NCI-H2196 (cell line): ENCODE data around the gene ADD1.

Source experiments
- DNase-seq: peaks from one replicate; lab custom pipeline; 2025; ENCODE audit not compliant: unreplicated experiment; lab: John Stamatoyannopoulos, UW

Gene ADD1

GRCh38 chr4:2843263-2843940, at the start of gene ADD1:
Gene ADD1 (plus strand): TSS chr4:2843844. CDS start chr4:2875916, 32,072 bp downstream.
- peak; percentile 82 for DNase-seq

DNA sequence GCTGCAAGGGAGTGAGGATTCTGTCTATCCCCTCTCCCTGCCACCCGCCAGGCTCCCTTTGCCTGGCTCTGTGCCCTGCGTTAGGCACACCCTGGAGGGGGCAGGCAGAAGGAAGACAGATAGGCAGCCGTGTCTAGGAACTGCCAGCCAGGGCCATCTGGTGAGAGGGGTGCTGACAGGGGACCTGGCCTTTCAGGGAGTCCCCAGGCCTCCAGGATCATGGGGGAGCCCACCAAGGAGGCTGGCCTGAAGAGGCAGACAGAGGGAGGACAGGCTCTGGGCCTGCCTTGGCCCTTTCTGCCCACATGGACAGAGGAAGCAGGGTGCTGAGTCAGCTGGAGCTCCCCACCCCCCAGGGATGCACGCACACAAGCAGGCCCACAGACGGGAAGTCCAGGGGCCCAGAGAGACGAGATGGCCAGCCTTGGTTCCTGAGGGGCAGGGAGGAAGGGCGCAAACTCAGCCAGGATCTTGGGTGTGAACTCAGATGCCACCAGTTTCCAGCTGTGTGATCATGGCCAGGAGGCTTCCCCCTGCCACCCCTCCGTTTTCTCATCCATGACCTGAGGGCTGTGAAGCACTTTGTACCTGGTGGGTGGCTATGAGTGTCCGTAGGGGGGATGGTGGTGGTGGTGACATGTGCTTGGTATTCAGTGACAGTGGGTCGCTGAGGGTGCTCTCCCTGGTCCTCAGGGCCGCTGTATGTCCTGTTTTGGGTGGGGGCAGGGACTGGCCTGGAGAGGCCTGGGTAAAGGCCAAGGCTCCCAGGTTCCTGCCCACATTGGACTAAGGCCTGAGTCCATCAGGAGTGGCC, 49.0 kb upstream of the ADD1 start:
- DNase-seq = peak; percentile 22

- no peak for DNase-seq
Observed at GRCh38 chr4:2795300-2795892, 48.2 kb upstream of the ADD1 start.

GRCh38 chr4:2795893-2796848, 47.5 kb upstream of the ADD1 start:
- peak; percentile 64 for DNase-seq

DNA sequence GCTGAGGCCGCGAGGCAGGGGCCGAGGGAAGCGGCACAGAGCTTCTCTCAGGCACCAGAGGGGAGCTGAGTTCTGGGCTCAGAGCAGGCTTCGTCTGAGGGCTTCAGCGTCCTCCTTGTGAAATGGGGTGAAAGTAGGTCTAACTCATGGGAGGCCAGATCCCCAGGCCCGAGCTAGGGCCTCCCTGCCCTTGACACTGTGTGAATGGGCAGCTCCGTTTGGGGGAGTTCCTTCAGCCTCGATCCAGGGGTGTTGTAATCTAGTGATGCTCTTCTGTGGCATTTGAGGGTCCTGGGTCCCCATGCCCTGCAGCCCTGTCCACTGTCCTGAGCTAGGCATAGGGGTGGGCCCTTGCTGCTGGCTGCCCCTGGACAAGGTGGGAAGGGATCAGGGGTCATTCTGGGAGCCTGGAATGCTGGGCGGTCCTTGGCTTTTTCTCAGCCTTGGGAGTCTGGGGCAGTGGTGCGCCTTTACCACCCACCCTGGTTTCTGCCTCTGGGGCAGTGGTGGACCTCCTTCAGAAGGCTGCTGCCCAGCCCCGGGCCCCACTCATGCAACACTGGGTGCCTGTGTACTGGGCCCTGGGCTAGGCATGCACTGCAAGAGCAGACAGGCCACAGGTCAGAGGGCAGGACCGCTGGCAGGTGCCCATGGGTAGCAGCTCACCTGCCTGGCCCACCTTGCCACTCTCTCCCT, 46.6 kb upstream of the ADD1 start:
- DNase-seq = no peak

GRCh38 chr4:2797545-2798305, 45.9 kb upstream of the ADD1 start:
- no peak for DNase-seq

- DNase-seq = peak; percentile 27
Observed at GRCh38 chr4:2798399-2799223, 45.0 kb upstream of the ADD1 start.

DNA sequence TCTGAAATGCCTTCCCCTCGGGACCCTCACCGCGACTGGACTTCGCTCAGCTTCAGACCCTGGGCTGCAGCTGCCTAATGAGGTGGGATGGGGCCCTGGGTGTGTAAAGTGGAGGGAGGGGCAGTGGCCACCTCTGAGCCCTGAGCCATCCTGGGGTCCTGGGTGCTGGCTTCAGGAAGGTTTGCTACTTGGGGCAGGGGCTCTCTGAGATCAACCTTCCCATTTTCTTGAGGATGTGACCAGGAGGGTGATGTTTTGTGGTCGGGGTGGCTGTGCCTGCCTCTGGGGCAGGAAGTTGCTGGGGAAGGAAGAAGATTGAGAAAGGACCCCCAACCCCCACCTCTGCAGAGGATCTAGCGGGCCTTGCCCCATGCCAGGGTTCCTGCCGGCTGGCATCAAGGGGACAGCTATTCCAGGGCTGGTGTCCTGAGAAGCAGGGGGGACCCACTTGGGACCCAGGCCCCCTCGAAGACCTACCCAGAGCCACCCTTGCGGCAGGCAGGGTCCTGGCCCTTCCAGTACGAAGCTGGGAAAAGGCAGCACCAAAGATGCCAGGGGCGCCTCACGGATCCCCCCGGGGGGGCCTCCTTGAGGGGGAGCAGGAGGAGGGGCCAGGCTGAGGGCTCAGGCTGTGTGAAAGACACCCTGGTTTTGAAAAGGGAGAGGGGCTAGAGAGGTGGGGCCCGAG, 44.3 kb upstream of the ADD1 start:
- no peak for DNase-seq

GRCh38 chr4:2799971-2800690, 43.5 kb upstream of the ADD1 start:
- no peak for DNase-seq

DNA sequence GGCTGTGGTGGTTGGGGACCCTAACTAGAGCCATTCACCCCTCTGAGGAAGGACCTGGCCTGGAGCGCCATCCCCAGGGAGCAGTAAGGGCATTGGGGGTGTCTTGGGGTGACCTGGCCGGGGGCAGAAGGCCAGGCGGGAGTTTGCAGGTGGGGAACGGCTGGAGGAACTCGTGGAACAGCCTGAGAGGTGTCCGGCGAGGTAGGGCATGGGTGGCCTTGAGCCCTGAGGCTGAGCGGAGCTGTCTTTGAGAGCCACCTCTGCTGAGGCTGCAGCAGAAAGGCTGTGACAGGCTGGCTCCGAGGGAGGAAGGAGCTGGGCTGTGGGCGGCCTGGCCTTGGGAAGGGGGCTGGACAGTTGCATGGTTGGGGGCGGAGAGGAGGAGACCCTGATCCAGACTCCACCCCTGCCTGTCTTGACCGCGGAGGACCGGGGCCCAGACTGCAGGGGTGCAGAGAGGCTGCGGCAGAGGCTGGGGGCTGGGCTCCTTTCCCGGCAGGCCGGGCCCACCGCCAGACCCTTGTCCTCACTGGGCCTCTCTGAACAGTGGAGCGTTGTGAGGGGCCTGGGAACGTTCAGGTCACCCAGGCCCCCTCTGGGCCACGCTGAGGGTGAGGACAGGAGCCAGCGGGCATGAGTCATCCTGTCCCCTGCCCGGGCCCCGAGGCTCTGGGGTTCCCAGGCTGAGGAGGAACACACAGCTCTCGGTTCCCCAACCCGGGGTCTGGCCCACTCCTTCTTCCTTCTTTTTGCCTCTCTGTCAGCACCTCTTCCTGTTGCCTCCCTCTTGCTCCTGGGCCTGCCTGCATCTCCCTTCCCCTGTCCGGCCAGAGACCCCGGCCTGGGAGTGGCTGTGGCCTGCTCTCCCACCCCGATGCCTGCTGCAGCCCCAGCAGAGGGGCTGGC, 42.7 kb upstream of the ADD1 start:
- no peak for DNase-seq

- DNase-seq = no peak
Observed at GRCh38 chr4:2802618-2803531, 40.8 kb upstream of the ADD1 start.

DNA sequence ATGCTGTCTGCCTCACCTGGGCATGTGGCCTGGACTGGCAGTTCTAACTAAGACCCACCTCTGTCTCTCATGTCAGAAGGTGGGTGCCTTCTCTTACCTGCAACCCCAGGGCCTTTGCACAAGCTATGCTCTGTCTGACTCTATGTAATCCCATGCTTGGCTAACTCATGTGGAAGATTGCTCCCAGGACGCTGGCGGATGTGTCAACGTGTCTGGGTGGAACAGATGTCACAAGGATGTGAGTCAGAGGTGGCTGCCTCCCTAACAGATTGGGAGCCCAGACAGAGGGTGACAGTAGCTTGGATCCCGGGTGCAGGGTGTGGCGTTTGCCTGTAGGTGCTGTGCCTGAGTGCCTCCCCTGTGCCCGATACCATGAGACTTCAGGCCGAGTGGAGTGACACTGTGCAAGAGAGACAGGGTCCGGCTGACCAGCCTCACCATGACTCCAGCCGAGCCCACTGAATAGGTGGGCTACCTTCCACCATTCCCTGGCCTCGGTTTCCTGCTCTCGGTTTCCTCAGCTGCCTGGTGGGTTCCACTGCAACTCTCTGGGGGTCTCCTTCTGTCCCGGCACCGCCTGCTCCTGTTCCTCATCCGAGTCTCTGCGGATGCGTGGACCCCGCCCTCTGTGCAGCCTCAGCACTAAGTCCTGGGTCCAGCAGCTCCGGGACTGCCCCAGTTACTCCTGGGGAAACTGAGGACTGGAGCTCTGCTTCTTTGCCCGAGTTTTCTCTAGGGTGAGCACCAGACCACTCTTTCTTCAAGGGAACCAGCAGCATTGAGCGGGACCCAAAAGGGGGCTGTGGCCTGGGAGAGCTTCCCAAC, 39.8 kb upstream of the ADD1 start:
- no peak for DNase-seq

DNA sequence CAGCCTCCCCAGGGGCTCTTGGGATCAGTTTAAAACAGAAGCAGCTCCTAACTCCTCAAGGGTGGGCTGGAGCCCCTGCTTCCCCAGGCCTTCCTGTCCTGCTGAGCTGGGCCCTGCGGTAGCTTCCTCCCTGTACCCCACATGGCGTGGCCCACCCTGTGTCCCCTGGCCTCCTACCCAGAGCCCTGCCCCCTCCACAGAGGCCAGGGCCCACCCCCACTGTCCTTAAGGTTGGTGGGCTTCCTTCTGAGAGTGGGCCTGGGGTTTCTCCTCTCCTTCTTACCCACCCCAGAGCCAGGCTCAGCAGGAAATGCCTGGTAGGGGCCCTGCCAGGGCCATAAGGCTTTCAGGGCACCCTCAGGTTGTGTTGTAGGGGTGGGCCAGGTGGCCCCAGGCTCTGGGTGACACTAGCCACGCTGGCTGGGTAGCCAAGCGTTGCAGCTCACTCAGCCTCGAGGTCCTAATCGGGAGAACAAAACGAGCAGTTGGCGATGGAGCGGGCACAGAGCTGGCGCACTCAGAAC, 39.1 kb upstream of the ADD1 start:
- DNase-seq = no peak

GRCh38 chr4:2804973-2805501, 38.6 kb upstream of the ADD1 start:
- DNase-seq = no peak
